ENCODE results near the gene MICB.

MICB gene

GRCh38 chr6:31541658-31542521 lies 43.9 kb downstream of the MICB start, which contains the start of gene DDX39B:
TSS of gene DDX39B (minus strand) at chr6:31542003. CDS start at chr6:31540532, 1,471 bp downstream.
- peak; percentile 96 for DNase-seq

DNA sequence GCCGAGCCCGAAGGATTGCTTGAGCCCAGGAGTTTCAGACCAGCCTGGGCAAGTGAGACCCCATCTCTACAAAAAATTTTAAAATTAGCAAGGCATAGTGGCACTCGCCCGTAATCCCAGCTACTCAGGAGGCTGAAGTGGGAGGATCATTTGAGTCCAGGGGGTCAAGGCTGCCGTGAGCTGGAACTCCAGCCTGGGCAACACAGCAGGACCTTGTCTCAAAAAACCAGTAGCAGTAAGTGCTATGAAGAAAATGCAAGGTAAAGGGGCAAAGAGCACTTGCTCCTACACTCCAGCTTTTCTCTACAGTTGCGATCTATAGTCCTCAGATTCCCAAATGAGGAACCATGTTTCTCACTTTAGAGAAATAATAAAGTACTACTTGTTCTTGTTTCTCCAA lies 45.7 kb downstream of the MICB start:
- DNase-seq = no peak

- DNase-seq = no peak
Measured at GRCh38 chr6:31544676-31545075, 46.7 kb downstream of the MICB start.

GRCh38 chr6:31545291-31545690 lies 47.3 kb downstream of the MICB start:
- no peak for DNase-seq

DNA sequence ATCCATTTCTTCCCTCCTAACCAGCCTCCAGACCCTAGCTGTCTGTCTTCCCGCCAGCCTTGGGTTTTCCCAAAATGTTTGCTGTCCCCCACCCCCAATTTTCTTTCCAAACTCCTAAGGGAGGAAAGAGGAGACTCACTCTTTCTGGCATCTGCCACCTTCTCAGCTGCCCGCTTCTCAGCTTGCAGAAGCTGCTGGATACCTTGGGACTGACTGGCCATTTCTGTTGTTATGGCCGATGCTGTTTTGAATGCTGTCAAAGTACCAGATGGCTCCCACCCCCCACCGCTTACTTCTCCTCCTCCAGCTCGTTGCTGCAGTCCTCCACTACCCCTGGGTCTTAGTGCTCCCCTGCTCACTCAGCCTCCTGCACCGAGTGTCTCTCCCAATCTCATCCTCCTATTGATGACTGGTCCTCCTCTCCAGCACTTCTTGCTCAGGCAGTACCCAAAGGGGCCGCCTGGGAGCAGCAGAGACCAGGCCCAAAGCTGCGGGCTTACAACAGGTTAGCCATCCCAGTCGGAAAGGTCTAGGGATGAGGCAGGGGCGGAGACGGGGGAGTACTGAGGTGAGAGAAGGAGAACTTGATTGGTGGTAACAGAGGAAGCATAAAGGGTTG lies 48.5 kb downstream of the MICB start, which contains the start of gene ATP6V1G2:
Gene ATP6V1G2 (minus strand): TSS at position 270 of the 619 bp plus-strand sequence. CDS start 49 bp downstream, at position 221.
- peak; percentile 91 to 94 for DNase-seq

DNA sequence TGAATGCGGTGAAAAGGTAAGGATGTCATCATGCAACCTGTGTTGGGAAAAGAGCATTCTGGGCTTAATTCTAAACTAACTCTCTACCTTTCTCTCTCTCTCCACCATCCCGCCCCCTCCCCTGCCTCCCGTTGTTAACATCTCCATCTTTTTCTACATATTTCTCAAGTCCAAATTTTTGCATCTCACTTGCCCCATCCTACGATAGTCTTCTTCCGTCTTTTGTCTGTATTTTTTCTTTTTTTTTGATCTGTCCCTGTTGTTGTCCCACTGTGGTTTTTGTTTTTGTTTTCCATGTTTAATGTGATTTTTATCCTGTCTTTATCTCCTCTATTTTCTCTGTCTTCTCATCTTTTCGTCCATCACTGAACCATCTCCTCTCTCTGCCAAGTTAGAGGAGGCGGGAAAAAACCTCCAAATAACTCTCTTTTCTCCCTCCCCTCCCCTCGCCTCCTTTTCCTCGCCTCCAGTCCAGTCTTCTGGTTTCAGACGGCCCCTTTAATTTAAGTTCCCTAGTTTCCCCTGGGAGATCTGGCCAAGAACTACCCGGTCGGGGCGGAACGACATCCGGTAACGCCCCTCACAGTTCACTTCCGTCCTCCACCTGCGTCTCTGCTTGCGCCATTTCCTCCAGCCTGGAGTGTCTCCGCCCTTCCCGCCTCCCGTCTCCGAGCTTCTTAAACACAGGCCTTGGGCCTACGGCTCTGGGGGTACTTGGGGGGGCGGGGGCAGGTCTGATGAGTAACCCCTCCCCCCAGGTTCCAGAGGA lies 49.2 kb downstream of the MICB start, which contains the start of gene NFKBIL1:
Gene NFKBIL1 (plus strand): TSS at position 651 of the 769 bp plus-strand sequence. CDS start 87 bp downstream, at position 738.
- peak; percentile 95 to 98 for DNase-seq

GRCh38 chr6:31547727-31548543 lies 50.0 kb downstream of the MICB start:
- no peak for DNase-seq

- DNase-seq = no peak
Measured at GRCh38 chr6:31548544-31548873, 50.6 kb downstream of the MICB start.

DNA sequence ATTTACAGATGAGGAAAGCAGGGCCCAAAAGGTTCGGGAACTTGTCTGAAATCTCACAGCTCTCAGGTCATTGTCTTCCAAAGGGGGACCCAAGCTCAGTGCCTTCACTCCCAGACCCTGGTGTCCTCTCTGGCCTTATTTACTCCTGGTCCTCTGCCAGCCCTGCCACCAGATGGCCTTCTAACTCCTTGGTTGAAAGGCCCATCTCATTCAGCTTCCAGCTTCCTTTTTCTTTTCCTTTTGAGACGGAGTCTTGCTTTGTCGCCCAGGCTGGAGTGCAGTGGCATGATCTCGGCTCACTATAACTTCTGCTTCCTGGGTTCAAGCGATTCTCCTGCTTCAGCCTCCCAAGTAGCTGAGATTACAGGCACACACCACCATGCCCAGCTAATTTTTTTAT lies 53.4 kb downstream of the MICB start:
- peak; percentile 9 to 47 for DNase-seq

- no peak for DNase-seq
Measured at GRCh38 chr6:31556307-31556706, 58.4 kb downstream of the MICB start.

DNA sequence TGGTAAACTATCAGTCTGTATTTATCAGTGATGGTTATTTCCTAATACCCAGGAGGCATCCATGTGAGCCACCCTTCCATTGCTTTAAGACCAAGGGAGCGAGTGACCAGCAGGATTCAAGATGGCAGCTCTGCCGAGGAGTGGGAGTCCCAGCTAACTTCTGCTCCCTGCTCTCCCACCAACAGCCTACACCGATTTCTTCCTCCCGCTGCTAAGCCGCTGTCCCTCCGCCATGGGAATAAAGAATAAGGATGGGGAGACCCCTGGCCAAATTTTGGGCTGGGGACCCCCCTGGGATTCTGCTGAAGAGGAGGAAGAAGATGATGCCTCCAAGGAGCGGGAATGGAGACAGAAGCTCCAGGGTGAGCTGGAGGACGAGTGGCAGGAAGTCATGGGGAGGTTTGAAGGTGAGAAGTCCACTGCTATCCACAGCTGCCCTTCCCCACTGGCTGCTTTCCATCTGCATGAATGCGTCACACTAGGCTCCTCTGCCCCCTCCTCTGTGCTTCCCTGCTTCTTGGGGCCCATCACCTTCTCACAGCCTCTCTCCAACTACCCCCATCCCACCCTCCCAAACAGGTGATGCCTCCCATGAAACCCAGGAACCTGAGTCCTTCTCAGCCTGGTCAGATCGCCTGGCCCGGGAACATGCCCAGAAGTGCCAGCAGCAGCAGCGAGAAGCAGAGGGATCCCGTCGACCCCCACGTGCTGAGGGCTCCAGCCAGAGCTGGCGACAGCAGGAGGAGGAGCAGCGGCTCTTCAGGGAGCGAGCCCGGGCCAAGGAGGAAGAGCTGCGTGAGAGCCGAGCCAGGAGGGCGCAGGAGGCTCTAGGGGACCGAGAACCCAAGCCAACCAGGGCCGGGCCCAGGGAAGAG lies 59.7 kb downstream of the MICB start:
- DNase-seq = no peak

DNA sequence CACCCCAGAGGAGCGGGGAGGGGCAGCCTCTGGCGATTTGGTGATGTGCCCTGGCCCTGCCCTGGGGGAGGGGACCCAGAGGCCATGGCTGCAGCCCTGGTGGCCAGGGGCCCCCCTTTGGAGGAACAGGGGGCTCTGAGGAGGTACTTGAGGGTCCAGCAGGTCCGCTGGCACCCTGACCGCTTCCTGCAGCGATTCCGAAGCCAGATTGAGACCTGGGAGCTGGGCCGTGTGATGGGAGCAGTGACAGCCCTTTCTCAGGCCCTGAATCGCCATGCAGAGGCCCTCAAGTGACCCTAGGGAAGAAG lies 60.3 kb downstream of the MICB start:
- DNase-seq = no peak

- DNase-seq = no peak
Measured at GRCh38 chr6:31558631-31559500, 60.9 kb downstream of the MICB start.

- no peak for DNase-seq
Measured at GRCh38 chr6:31559606-31559957, 61.6 kb downstream of the MICB start.

DNA sequence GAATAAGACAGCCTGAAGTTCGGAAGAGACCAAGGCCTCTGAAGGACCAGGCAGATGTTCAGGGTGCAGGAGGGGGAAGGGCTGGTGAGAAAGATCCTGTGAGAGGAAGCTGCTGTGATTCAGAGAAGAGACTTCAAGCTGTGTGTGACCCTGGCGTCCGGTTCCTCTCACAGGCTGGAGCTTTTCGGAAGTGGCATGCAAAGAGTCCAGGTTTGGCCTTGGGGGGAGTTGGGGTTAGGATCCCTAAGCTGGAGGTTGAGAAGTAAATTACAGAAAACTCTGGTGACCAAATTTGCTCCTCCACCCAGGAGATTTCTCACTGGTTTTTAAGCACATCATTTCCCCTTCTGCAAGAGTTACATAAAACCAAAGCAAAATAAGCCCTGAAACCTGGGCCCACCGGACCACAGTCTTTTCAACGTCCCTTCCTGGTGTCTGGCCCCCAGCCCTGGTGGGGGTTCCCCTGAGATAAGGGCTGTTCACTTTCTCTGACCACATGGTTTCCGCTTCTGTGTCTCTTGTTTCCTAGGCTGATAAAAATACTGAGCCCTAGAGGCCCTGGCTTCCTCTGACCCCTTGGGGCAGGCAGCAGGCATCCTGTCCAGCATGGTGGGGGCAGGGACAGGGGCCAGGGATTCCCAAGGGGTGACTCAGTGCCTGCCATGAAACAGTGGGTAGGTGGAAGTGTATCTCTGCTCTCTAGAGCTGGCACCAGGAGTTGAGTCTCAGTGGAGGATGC lies 62.2 kb downstream of the MICB start:
- no peak for DNase-seq

- DNase-seq = no peak
Measured at GRCh38 chr6:31560697-31561058, 62.7 kb downstream of the MICB start.
